Prostate gland (tissue), 2 donors: ENCODE data around the gene TARP.
A peak's percentile ranks its signal among the peaks of the same experiment; 100 is the strongest.
"Not testable (repeated sequence)": the region's sequence is repeated elsewhere in the genome, so short reads cannot be mapped to it uniquely, and the experiment has no call there.

Source experiments
- DNase-seq: peaks from one replicate; pipeline ENCODE4 v3.0.0-alpha.2; 2019; ENCODE audit warnings: low spot score
- H3K27ac ChIP-seq, 2 donors: fragments of 200-600 bp; sonication (generic); 2 replicates each; pipeline ENCODE4 v1.5.1; 2017 to 2019
- H3K27me3 ChIP-seq: fragments of 200-600 bp; sonication (generic); replicated peaks from 2 replicates; pipeline ENCODE4 v1.5.1; 2019; ENCODE audit not compliant: insufficient read depth
- H3K36me3 ChIP-seq, 2 donors: fragments of 200-600 bp; sonication (generic); 1 replicate in 1 of 2; 2 replicates in 1 of 2; pipeline versions ENCODE4 v1.5.1 to v1.8.1; 2017 to 2019
- H3K4me1 ChIP-seq: fragments of 200-600 bp; sonication (generic); replicated peaks from 2 replicates; pipeline ENCODE4 v1.5.1; 2019
- H3K4me3 ChIP-seq, 2 donors: fragments of 200-600 bp; sonication (generic); 2 replicates each; pipeline ENCODE4 v1.5.1; 2017 to 2019
- H3K9me3 ChIP-seq: fragments of 200-600 bp; sonication (generic); 2 replicates; pipeline ENCODE4 v1.5.1; 2017
- POLR2A ChIP-seq: fragments of 450-650 bp; IDR thresholded peaks from one replicate; pipeline ENCODE4 v1.6.1; 2016; ENCODE audit warnings: antibody characterized with exemption, mild to moderate bottlenecking
- POLR2AphosphoS5 ChIP-seq: sonication (generic); formaldehyde crosslinking; IDR thresholded peaks from one replicate; pipeline ENCODE4 v1.6.1; 2017; ENCODE audit warnings: antibody characterized with exemption
- WGBS: methylation state at CpG from one replicate; pipeline ENCODE4 v1.1.5; 2018; 5-methylcytosine and 5-hydroxymethylcytosine counted together
- intact Hi-C: fragments of 100-400 bp; cut with DNase I; formaldehyde crosslinking; loops from one replicate; pipeline ENCODE4 v1.14.2; 2022
- TF ChIP-seq, protein P1 (sequence below), 4 experiments: fragments of 200-600 bp in 2 of 4; fragments of 450-650 bp in 2 of 4; sonication (generic) in 2 of 4; IDR thresholded peaks; 1 replicate in 3 of 4; 2 replicates in 1 of 4; pipeline ENCODE4 v1.5.1; 2016 to 2019; ENCODE audit warnings: antibody characterized with exemption in 4 of 4, mild to moderate bottlenecking in 2 of 4, moderate library complexity in 2 of 4

Gene TARP

DNA sequence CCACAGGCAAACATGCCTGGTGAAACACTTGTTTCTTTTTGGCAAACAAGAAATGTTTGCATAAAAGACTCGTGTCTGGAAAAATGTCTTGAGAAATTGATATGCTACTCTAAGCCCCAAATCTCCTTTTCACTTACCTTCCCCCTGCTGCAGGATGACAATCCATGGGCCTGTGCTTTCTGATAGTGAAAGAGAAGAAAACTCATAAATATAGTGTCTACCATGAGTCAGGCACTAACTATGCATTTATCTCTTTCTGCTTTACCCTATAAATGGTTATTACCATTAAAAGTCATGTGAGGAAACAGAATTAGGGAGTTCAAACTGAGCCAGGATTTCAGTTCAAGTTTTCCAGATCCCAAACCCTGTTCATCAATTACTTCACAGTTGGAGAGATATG lies 6.6 kb upstream of the TARP start:
- Histone ChIP-seq H3K4me1 (no peaks in the 10 kb centered on the region), H3K27me3 (no peaks in the 10 kb centered on the region), H3K27ac (peak overlapping the region in 1 of 2 donors; percentile 36), H3K4me3 (no peak overlapping the region), H3K9me3 (no peaks in the 10 kb centered on the region), H3K36me3 (no peaks in the 10 kb centered on the region)
- no peak for DNase-seq
- TF ChIP-seq POLR2A (no peak), POLR2AphosphoS5 (peak; percentile 24)
- TF ChIP-seq, protein P1, sequence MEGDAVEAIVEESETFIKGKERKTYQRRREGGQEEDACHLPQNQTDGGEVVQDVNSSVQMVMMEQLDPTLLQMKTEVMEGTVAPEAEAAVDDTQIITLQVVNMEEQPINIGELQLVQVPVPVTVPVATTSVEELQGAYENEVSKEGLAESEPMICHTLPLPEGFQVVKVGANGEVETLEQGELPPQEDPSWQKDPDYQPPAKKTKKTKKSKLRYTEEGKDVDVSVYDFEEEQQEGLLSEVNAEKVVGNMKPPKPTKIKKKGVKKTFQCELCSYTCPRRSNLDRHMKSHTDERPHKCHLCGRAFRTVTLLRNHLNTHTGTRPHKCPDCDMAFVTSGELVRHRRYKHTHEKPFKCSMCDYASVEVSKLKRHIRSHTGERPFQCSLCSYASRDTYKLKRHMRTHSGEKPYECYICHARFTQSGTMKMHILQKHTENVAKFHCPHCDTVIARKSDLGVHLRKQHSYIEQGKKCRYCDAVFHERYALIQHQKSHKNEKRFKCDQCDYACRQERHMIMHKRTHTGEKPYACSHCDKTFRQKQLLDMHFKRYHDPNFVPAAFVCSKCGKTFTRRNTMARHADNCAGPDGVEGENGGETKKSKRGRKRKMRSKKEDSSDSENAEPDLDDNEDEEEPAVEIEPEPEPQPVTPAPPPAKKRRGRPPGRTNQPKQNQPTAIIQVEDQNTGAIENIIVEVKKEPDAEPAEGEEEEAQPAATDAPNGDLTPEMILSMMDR (IDR thresholded peaks at IDR 0.05) = no peak
- WGBS = 26% methylated on average over 1 of the region's 1 CpG
- intact Hi-C loops = no loop called here

DNA sequence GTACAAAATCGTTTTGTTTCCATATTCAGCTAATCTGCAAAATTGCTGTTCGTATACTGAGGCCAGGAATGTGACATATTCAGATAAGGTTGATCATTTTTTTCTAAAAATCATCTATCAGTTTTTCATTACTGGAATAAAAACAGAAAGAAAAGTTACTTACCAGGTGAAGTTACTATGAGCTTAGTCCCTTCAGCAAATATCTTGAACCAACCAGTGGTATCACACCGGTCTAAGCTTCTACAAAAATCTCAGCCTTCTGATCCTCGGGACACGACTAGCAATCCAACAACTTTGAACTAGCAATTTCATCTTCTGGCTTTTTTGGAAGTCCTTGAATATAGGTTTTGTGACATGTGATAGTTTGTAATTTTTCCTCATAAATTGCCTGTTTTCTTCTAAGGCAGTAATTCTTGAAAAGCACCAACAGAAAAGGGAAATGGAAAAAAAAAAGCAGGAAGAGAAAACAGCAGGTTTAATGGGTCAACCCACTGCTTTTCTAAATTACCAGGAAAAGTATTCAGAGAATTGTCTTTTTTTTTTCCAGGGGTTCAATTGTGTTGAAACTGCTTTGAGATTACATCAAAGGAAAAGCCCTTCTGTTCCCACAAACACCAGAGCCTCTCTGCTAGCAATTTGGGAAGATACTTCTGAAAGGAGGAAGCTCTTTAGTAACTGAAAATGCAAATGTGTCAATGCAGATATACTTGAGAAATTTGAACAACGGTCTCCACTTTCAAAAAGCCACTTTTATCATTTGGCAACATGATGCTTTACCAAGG lies 2.9 kb upstream of the TARP start:
- Histone ChIP-seq H3K4me3 (no peak overlapping the region), H3K27ac (no peak overlapping the region), H3K27me3 (no peaks in the 10 kb centered on the region), H3K9me3 (no peaks in the 10 kb centered on the region), H3K36me3 (no peaks in the 10 kb centered on the region), H3K4me1 (no peaks in the 10 kb centered on the region)
- DNase-seq = no peak
- intact Hi-C loops = no loop called here
- no peak for TF ChIP-seq POLR2AphosphoS5
- TF ChIP-seq, protein P1 (IDR thresholded peaks at IDR 0.05) = no peak
- no peak for TF ChIP-seq POLR2A
- WGBS = 78% methylated on average over 6 of the region's 6 CpGs

DNA sequence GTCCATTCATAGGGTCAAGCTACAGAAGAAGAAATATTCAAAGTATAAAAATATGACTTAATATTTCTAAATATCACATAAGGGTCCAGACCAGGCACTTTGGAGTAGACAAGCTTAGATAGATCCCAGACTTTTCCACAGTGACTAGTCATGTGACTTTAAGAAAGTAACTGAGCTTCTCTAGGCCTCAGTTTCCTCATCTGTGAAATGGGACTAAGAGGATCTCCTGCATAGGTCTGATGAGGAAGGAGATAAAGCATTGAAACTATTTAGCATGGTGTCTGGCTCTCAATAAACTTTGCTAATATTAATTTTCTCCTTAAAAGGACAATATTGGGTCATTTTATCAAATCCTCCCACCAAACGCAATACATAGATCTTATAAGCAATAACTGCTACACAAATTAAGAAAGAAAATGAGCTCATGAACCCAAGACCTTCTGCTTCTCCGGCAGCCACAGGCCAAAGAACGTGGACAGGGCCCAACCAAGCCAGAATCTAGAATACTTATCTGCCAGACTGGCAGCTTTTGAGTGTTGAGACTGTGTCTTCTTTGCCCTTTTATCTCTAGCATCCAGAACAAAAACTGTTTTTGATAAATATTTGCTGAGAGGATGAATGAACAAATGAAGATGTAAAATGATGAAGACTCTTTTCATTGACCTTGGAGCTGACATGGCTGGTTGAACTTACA lies 1.6 kb upstream of the TARP start:
- Histone ChIP-seq H3K4me3 (no peak overlapping the region), H3K27me3 (no peaks in the 10 kb centered on the region), H3K36me3 (no peaks in the 10 kb centered on the region), H3K27ac (no peak overlapping the region), H3K9me3 (no peaks in the 10 kb centered on the region), H3K4me1 (no peaks in the 10 kb centered on the region)
- TF ChIP-seq POLR2AphosphoS5 (no peak), POLR2A (no peak)
- TF ChIP-seq, protein P1 (IDR thresholded peaks at IDR 0.05) = no peak
- 89% methylated on average over 3 of the region's 3 CpGs for WGBS
- intact Hi-C loops = no loop called here
- DNase-seq = no peak

DNA sequence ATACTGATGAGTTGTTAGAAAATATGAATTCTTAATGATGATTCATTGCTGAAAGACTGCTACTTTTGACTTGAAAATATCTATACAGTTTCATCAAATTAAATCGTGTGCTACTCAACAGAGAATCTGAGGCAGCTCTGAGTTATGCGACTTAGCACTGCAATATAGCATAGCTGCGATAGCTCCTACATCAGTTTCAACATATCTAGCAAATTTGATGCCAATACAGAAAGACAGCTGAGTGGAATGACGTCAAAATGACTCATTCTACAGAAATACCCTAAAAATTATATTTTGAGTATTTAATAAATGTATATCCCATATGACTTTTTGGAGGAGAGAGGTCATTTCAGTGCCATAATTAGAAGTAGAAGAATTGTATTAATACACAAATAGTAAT lies 1.1 kb upstream of the TARP start:
- Histone ChIP-seq H3K36me3 (no peaks in the 10 kb centered on the region), H3K4me1 (no peaks in the 10 kb centered on the region), H3K9me3 (no peaks in the 10 kb centered on the region), H3K27ac (peak overlapping the region in 1 of 2 donors; percentile 16), H3K27me3 (no peaks in the 10 kb centered on the region), H3K4me3 (no peak overlapping the region)
- TF ChIP-seq POLR2AphosphoS5 (no peak), POLR2A (no peak)
- TF ChIP-seq, protein P1 (IDR thresholded peaks at IDR 0.05) = no peak
- DNase-seq = no peak
- WGBS = 89% methylated on average over 4 of the region's 4 CpGs
- intact Hi-C loops = no loop called here

DNA sequence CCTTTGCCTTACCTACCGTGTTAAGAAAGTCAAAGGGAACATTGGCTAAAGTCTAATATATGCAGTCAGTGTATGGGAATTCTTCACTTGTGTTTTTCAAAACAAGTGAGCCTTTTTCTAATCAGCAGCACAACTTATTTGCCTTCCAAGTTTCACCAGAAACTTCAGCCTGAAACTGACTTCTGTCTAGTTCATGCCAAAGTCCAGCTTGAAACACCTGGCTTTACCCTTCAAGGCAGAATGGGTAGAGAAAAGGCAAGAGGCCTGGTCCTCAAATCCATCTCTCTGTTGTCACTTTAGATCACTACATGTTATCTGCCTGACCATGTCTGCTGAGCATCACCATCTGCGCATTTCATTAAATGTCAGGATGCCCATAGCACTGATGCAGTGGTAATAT lies 3.0 kb downstream of the TARP start:
- H3K9me3 ChIP-seq, H3K36me3 ChIP-seq, intact Hi-C loops, H3K27ac ChIP-seq, H3K27me3 ChIP-seq, H3K4me1 ChIP-seq, DNase-seq, H3K4me3 ChIP-seq: not testable (repeated sequence)
- 86% methylated on average over 2 of the region's 2 CpGs for WGBS

DNA sequence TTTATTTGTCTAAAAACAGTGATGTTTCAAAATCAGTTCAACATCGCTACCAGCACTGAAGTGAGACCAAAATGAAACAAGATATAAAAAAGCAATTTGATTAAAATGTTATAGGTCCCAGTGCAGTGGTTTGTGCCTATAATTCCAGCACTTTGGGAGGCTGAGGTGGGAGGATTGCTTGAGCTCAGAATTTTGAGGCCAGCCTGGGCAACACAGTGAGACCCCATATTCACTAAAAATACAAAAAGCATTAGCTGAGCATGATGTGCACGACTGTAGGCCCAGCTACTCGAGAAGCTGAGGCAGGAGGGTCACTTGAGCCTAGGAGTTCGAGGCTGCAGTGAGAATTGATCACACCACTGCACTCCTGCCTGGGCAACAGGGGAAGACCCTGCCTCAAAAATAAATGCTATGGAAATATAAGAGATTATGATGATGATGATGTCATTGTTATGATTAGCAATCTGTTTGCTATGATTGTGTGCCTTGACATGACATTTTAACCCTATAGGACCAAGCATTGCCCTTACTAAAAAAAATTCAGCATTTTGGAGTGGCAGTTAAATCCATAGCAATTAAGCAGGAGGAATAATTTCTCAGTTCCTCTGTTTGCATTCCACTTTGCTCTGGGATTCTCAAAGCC lies 3.6 kb downstream of the TARP start:
- H3K4me1 ChIP-seq, intact Hi-C loops, H3K27ac ChIP-seq, H3K27me3 ChIP-seq, H3K4me3 ChIP-seq, H3K36me3 ChIP-seq, DNase-seq, H3K9me3 ChIP-seq: not testable (repeated sequence)
- WGBS = 97% methylated on average over 4 of the region's 4 CpGs

DNA sequence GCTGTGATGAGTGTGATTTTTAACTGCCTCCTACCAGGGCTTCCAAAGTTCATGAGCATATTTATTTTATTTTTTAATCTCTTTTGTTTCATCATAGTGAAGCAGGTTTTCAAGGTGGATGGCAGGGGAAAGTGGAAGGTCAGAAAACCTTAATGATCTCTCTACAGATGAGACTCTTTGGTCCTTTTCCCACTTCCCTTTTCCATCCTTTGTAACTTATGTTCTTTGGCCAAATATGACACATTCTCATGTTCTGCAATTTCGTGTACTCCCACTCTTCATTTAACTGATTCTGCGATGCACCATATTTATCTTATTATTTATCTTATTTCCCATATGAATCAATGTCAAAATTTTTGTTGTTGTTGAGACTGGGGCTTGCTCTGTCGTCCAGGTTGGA lies 7.5 kb downstream of the TARP start:
- DNase-seq, intact Hi-C loops, H3K9me3 ChIP-seq, H3K36me3 ChIP-seq, H3K4me3 ChIP-seq, H3K27me3 ChIP-seq, H3K4me1 ChIP-seq: not testable (repeated sequence)
- WGBS = 61% methylated on average over 3 of the region's 3 CpGs
- peak overlapping the region; percentile 42 to 73 for H3K27ac ChIP-seq

DNA sequence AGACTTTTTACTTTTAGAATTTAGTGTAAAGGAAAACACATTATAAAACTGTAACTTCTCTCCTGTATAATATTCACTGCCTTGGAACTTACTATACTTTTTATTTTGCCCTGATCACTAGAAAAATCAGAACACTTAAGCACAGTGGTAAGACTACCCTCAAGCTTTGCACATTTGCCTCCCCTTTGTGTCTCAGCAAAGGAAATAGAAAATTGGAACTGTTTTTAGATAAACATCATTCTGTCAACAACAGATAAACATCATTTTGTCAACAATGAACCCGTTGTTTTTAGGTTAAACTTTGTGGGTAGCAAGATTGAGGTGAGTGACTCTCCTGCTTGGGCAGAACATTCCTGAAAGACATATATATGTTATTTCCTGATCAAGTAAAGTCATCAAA lies 8.8 kb downstream of the TARP start:
- H3K9me3 ChIP-seq, H3K36me3 ChIP-seq, DNase-seq, H3K4me3 ChIP-seq, H3K27me3 ChIP-seq, H3K4me1 ChIP-seq, intact Hi-C loops: not testable (repeated sequence)
- 19% methylated on average over 1 of the region's 1 CpG for WGBS
- H3K27ac ChIP-seq = peak overlapping the region; percentile 69 to 73
